ENCODE measurements around the gene HNRNPC. TPM values are rescaled to one million over a fixed set of nuclear protein-coding genes. Genes with fewer than 3 reads are reported as not detected.
"Not testable (repeated sequence)": the region's sequence is repeated elsewhere in the genome, so short reads cannot be mapped to it uniquely, and the experiment has no call there.

Gene HNRNPC
- total RNA-seq, 5 donors from 2014 or later (not counting 1 experiment from before 2014, with no cell fraction given): 417 to 530 (median 441) TPM

DNA sequence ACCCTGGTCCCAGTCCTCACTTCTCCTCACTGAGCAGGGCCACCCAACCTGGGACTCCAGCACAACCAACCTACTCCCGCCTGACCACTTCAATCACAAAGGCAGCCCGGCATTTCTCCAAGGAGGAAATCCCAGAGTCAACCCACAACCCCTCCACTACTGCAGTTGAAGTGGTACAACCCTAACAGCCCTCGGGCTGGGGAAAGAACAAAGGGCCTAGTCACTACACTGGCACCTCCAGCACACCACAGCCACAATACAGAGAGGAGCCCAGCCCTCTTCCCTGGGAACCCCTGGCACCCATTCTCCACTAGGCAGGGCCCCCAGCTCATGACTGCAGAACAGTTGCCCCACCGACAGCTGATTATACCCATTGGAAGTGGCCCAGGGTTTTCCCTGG lies 99.7 kb downstream of the HNRNPC start:
- DNase-seq: no peak
- WGBS (ENCODE audit: insufficient coverage): 69% methylated on average over 3 of the region's 4 CpGs
- ChIA-PET POLR2A (no interaction called here), CTCF (no interaction called here)
- H3K9me3 Mint-ChIP-seq: peaks cover 0 to 6% (median 6%) of the 10 kb centered on the region in 3 donors
- no peak for ATAC-seq (replicated peaks in 1 of 4)
- H3K4me3 Mint-ChIP-seq: no peak overlapping the region
- H3K4me1 Mint-ChIP-seq: no peaks in the 10 kb centered on the region
- H3K4me1 ChIP-seq (ENCODE audit: control insufficient read depth in 1 of 2, extremely low read depth in 1 of 2, insufficient read depth in 2 of 2, low read length in 2 of 2): no peaks in the 10 kb centered on the region
- H3K36me3 ChIP-seq (ENCODE audit: control insufficient read depth in 2 of 2, extremely low read depth in 1 of 2, insufficient read depth in 1 of 2, low read length in 1 of 2): no peaks in the 10 kb centered on the region
- H3K27me3 Mint-ChIP-seq: peaks cover 21 to 29% of the 10 kb centered on the region in 2 donors
- H3K27ac Mint-ChIP-seq: no peak overlapping the region
- H3K27me3 ChIP-seq (replicated peaks in 1 of 2; ENCODE audit: control insufficient read depth in 2 of 2, extremely low read depth in 1 of 2, insufficient read depth in 2 of 2, low read length in 1 of 2): peaks cover 0 to 29% of the 10 kb centered on the region in 2 experiments
- H3K9me3 ChIP-seq: no peaks in the 10 kb centered on the region
- no peak overlapping the region for H3K4me3 ChIP-seq (ENCODE audit: control insufficient read depth in 1 of 2, extremely low read depth in 1 of 2, low read length in 1 of 2)
- no peak overlapping the region for H3K27ac ChIP-seq (ENCODE audit: low read length)
- peaks cover 5% of the 10 kb centered on the region for H3K36me3 Mint-ChIP-seq

- H3K27me3 ChIP-seq (replicated peaks in 1 of 2; ENCODE audit: control insufficient read depth in 2 of 2, extremely low read depth in 1 of 2, insufficient read depth in 2 of 2, low read length in 1 of 2): peaks cover 0 to 29% of the 10 kb centered on the region in 2 experiments
- no peak overlapping the region for H3K4me3 ChIP-seq (ENCODE audit: control insufficient read depth in 1 of 2, extremely low read depth in 1 of 2, low read length in 1 of 2)
- H3K27ac Mint-ChIP-seq: no peak overlapping the region
- H3K36me3 Mint-ChIP-seq: peaks cover 5% of the 10 kb centered on the region
- peaks cover 26 to 29% of the 10 kb centered on the region in 2 donors for H3K27me3 Mint-ChIP-seq
- no peaks in the 10 kb centered on the region for H3K36me3 ChIP-seq (ENCODE audit: control insufficient read depth in 2 of 2, extremely low read depth in 1 of 2, insufficient read depth in 1 of 2, low read length in 1 of 2)
- no peak for ATAC-seq (replicated peaks in 1 of 4)
- H3K9me3 Mint-ChIP-seq: peaks cover 0 to 6% (median 4%) of the 10 kb centered on the region in 3 donors
- H3K9me3 ChIP-seq: no peaks in the 10 kb centered on the region
- no peaks in the 10 kb centered on the region for H3K4me1 Mint-ChIP-seq
- POLR2A ChIA-PET: no interaction called here
- no peaks in the 10 kb centered on the region for H3K4me1 ChIP-seq (ENCODE audit: control insufficient read depth in 1 of 2, extremely low read depth in 1 of 2, insufficient read depth in 2 of 2, low read length in 2 of 2)
- no peak overlapping the region for H3K27ac ChIP-seq (ENCODE audit: low read length)
- WGBS (ENCODE audit: insufficient coverage): 74% methylated on average over 6 of the region's 8 CpGs
- DNase-seq: no peak
- CTCF ChIA-PET: interaction anchor here in 1 of 2 donors (0.6 kb wide), 1 partner anchor 107 kb away, joined by 5 read pairs; no protein-coding TSS in a partner anchor
- no peak overlapping the region for H3K4me3 Mint-ChIP-seq
Observed at GRCh38 chr14:21168055-21168454, 101.2 kb downstream of the HNRNPC start.

GRCh38 chr14:21165670-21166069 lies 103.6 kb downstream of the HNRNPC start:
- H3K27ac Mint-ChIP-seq; H3K4me1 ChIP-seq (ENCODE audit: control insufficient read depth in 1 of 2, extremely low read depth in 1 of 2, insufficient read depth in 2 of 2, low read length in 2 of 2); H3K4me3 Mint-ChIP-seq; H3K4me3 ChIP-seq (ENCODE audit: control insufficient read depth in 1 of 2, extremely low read depth in 1 of 2, low read length in 1 of 2); ATAC-seq (replicated peaks in 1 of 4); CTCF ChIA-PET; H3K36me3 Mint-ChIP-seq; H3K36me3 ChIP-seq (ENCODE audit: control insufficient read depth in 2 of 2, extremely low read depth in 1 of 2, insufficient read depth in 1 of 2, low read length in 1 of 2); H3K9me3 ChIP-seq; H3K27ac ChIP-seq (ENCODE audit: low read length); POLR2A ChIA-PET; H3K4me1 Mint-ChIP-seq; H3K9me3 Mint-ChIP-seq; DNase-seq: not testable (repeated sequence)
- H3K27me3 Mint-ChIP-seq: peaks cover 27 to 41% of the 10 kb centered on the region in 2 donors
- WGBS (ENCODE audit: insufficient coverage): no CpG with 5 or more reads among the region's 1 CpG
- H3K27me3 ChIP-seq (replicated peaks in 1 of 2; ENCODE audit: control insufficient read depth in 2 of 2, extremely low read depth in 1 of 2, insufficient read depth in 2 of 2, low read length in 1 of 2): peaks cover 0 to 36% of the 10 kb centered on the region in 2 experiments

DNA sequence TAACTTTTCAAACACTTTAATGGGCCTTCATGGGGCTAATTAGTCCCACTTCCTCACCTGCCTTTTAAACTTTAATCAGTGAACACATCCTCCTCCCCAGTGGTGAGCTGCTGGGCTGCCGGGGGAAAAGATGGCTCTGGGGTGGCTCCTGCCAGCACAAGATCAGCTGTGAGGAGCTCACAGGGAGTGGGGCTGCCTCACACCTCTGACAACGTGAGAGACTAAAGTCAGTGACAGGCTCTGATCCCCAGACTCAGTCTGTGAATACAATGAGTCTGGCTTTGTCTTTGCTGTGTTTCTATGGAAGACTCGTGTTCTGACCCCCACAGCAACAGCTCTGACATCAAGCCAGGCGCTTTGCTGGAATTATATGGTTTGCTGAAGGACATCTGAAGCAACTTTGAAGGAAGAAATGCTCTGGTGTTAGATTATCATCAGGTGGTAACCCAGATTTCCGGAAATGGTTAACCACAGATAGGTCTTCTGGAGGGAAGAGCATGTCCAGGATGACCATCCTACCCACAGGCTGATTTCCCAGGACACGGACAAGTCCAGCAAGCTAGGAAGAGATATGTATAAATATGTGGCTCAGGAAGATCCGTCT lies 104.1 kb downstream of the HNRNPC start:
- H3K36me3 Mint-ChIP-seq; H3K4me1 ChIP-seq (ENCODE audit: control insufficient read depth in 1 of 2, extremely low read depth in 1 of 2, insufficient read depth in 2 of 2, low read length in 2 of 2); CTCF ChIA-PET; DNase-seq; POLR2A ChIA-PET; H3K9me3 ChIP-seq; H3K36me3 ChIP-seq (ENCODE audit: control insufficient read depth in 2 of 2, extremely low read depth in 1 of 2, insufficient read depth in 1 of 2, low read length in 1 of 2); ATAC-seq (replicated peaks in 1 of 4); H3K27ac Mint-ChIP-seq; H3K4me1 Mint-ChIP-seq; H3K4me3 Mint-ChIP-seq; H3K27ac ChIP-seq (ENCODE audit: low read length); H3K9me3 Mint-ChIP-seq; H3K4me3 ChIP-seq (ENCODE audit: control insufficient read depth in 1 of 2, extremely low read depth in 1 of 2, low read length in 1 of 2): not testable (repeated sequence)
- peaks cover 0 to 31% of the 10 kb centered on the region in 2 experiments for H3K27me3 ChIP-seq (replicated peaks in 1 of 2; ENCODE audit: control insufficient read depth in 2 of 2, extremely low read depth in 1 of 2, insufficient read depth in 2 of 2, low read length in 1 of 2)
- H3K27me3 Mint-ChIP-seq: peaks cover 30 to 37% of the 10 kb centered on the region in 2 donors
- 60% methylated on average over 1 of the region's 7 CpGs for WGBS (ENCODE audit: insufficient coverage)

GRCh38 chr14:21163871-21164291 lies 105.4 kb downstream of the HNRNPC start:
- ATAC-seq (replicated peaks in 1 of 4): no peak
- H3K27me3 ChIP-seq (replicated peaks in 1 of 2; ENCODE audit: control insufficient read depth in 2 of 2, extremely low read depth in 1 of 2, insufficient read depth in 2 of 2, low read length in 1 of 2): peaks cover 0 to 19% of the 10 kb centered on the region in 2 experiments
- CTCF ChIA-PET: no interaction called here
- peaks cover 30 to 32% of the 10 kb centered on the region in 2 donors for H3K27me3 Mint-ChIP-seq
- H3K27ac Mint-ChIP-seq: no peak overlapping the region
- H3K4me1 Mint-ChIP-seq: no peaks in the 10 kb centered on the region
- H3K27ac ChIP-seq (ENCODE audit: low read length): no peak overlapping the region
- no peak for DNase-seq
- H3K4me1 ChIP-seq (ENCODE audit: control insufficient read depth in 1 of 2, extremely low read depth in 1 of 2, insufficient read depth in 2 of 2, low read length in 2 of 2): no peaks in the 10 kb centered on the region
- WGBS (ENCODE audit: insufficient coverage): 80% methylated on average over 2 of the region's 4 CpGs
- no peaks in the 10 kb centered on the region for H3K9me3 ChIP-seq
- no peaks in the 10 kb centered on the region for H3K36me3 Mint-ChIP-seq
- no peaks in the 10 kb centered on the region for H3K36me3 ChIP-seq (ENCODE audit: control insufficient read depth in 2 of 2, extremely low read depth in 1 of 2, insufficient read depth in 1 of 2, low read length in 1 of 2)
- POLR2A ChIA-PET: no interaction called here
- H3K4me3 ChIP-seq (ENCODE audit: control insufficient read depth in 1 of 2, extremely low read depth in 1 of 2, low read length in 1 of 2): no peak overlapping the region
- no peak overlapping the region for H3K4me3 Mint-ChIP-seq
- H3K9me3 Mint-ChIP-seq: no peaks in the 10 kb centered on the region

GRCh38 chr14:21162081-21162480 lies 107.2 kb downstream of the HNRNPC start:
- Mint-ChIP-seq H3K9me3 (no peaks in the 10 kb centered on the region), H3K27me3 (peaks cover 35 to 39% of the 10 kb centered on the region in 2 donors), H3K4me3 (no peak overlapping the region), H3K4me1 (no peaks in the 10 kb centered on the region), H3K36me3 (no peaks in the 10 kb centered on the region), H3K27ac (no peak overlapping the region)
- H3K4me3 ChIP-seq (ENCODE audit: control insufficient read depth in 1 of 2, extremely low read depth in 1 of 2, low read length in 1 of 2): no peak overlapping the region
- no peaks in the 10 kb centered on the region for H3K36me3 ChIP-seq (ENCODE audit: control insufficient read depth in 2 of 2, extremely low read depth in 1 of 2, insufficient read depth in 1 of 2, low read length in 1 of 2)
- peaks cover 0 to 10% of the 10 kb centered on the region in 2 experiments for H3K27me3 ChIP-seq (replicated peaks in 1 of 2; ENCODE audit: control insufficient read depth in 2 of 2, extremely low read depth in 1 of 2, insufficient read depth in 2 of 2, low read length in 1 of 2)
- ChIA-PET CTCF (no interaction called here), POLR2A (interaction anchor here in 1 of 2 donors (0.5 kb wide), 1 partner anchor 234 kb away, joined by 5 read pairs; no protein-coding TSS in a partner anchor)
- ATAC-seq (replicated peaks in 1 of 4) (no peak), DNase-seq (no peak)
- H3K27ac ChIP-seq (ENCODE audit: low read length): no peak overlapping the region
- WGBS (ENCODE audit: insufficient coverage): no CpG with 5 or more reads among the region's 5 CpGs
- H3K9me3 ChIP-seq: no peaks in the 10 kb centered on the region
- H3K4me1 ChIP-seq (ENCODE audit: control insufficient read depth in 1 of 2, extremely low read depth in 1 of 2, insufficient read depth in 2 of 2, low read length in 2 of 2): no peaks in the 10 kb centered on the region

All from T-cell (primary cell).